GM19351 (cell line): ENCODE results near the gene RNF212.
A peak's percentile ranks its signal among the peaks of the same experiment; 100 is the strongest.

ENCODE experiments used
- ATAC-seq: cut with Tn5 transposase; IDR thresholded peaks from one replicate; pipeline ENCODE4 v1.9.1; 2021; ENCODE audit warnings: mild to moderate bottlenecking, moderate library complexity; ENCODE audit not compliant: unreplicated experiment

Gene RNF212

DNA sequence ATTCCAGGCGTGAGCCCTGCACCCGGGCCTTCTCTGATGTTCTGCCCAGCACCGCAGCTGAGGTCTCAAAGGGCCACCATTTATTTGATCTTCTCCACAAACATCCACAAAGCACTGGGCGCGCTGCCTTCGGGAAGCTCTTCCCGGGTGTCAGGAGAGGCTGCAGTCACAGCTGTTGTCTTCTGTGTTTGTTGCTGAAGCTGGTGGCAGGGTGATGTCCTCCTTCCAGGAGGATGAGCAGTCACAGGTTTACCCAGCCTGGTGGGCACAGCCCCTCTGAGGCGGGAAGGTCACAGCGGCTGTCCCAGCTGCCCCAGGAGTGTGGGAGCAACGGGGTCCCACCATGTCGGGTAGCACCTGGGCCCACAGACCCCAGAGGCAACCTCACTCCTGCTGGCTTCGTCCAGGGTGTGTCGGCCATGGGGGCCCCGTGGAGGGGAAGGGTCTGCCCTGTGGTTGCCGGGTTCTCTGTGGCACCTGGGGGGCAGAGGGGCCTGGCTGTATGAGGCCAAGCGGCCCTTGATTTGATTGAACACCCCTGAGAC lies 74.3 kb downstream of the RNF212 start:
- ATAC-seq: no peak

DNA sequence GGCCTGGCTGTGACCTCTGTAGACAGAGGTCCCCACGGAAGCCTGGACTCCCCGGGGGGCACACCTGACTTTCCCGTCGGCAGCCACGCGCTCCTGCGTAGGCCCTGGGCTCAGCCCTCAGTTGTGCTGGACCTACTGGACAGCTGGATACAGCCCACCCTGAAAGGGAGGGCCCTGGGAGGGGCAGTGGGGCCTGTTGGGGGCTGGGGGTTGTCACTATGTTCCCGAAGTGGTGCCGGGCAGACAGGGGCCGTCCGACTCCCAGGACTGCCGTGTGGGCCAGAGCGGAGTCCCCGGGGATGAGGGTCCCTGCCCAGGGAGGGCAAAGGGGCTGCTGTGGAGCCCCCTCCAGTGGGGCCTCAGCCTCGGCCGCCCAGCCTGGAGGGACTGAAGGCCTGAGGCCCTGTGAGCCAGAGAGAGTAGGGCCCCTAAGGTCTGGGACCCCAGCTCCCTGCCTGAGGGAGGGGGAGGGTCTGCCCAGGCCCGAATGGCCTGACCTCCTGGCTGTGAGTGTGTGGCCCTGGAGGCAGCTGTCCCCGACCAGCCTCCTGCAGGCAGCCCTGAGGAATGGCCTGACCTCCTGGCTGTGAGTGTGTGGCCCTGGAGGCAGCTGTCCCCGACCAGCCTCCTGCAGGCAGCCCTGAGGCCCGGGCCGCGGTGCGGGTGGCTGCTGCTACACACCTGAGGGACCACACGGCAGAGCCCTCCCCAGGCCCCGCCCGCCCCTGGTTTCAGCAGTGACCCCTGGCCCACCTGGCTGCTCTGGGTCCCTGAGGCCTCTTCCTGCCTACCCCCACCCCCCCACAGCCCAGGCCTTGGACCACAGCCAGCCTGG lies 76.2 kb downstream of the RNF212 start:
- no peak for ATAC-seq

DNA sequence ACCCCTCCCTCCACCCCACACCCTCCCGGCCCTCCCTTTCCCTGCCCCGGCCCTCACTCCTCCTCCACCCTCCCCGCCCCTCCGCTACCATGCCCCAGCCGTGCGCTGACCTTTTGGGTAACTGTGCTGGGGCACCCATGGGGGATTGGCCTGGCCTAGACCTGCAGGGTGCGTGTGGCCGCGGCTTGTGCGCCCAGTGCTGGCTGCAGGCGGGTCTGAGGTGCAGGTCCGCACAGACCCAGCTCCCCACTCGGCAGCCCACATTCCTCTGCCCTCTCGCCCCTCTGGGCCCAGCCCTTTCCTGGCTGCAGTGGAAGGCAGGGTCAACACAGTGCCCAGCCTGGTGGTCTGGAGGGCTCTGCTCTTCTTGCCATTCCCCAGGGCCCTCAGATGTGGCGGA lies 77.3 kb downstream of the RNF212 start:
- no peak for ATAC-seq

GRCh38 chr4:1035510-1035909 lies 77.9 kb downstream of the RNF212 start:
- ATAC-seq: no peak

DNA sequence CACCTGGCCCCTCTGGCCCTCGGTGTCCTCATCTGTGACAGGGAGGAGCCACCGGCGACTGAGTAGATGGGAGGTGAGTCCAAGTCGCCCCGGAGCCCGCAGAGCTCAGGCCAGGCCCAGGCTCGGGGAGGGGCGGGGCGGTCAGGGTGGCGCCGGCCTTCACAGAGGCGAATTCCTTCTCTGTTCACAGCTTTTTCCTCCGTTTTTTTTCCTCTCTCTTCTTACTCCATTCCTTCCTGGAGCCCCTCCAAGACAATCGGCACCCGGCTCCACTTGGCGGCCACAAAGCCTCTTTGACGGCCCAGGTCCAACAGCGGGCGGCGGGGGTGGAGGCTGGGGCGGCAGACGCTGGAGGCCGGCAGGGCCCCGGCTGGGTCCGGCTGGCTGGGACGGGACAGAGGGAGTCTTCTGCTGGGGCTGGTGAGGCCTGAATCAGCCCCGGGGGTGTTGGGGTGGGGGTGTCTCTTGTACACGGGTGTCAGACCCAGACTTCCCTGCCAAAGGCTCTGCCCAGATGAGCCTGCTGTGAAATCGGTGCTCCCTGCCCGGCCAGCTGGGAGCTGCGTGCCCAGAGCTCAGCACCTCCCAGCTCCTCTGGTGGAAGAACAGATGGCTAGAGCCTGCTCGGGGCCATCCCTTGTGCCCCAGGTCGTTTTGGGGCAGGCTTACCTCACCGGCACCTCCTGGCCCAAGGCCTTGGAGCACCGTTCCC lies 79.4 kb downstream of the RNF212 start:
- ATAC-seq: no peak

GRCh38 chr4:1032861-1033260 lies 80.5 kb downstream of the RNF212 start:
- ATAC-seq: no peak

- no peak for ATAC-seq
These were observed 81.2 kb downstream of the RNF212 start for GRCh38 chr4:1031956-1032795.

DNA sequence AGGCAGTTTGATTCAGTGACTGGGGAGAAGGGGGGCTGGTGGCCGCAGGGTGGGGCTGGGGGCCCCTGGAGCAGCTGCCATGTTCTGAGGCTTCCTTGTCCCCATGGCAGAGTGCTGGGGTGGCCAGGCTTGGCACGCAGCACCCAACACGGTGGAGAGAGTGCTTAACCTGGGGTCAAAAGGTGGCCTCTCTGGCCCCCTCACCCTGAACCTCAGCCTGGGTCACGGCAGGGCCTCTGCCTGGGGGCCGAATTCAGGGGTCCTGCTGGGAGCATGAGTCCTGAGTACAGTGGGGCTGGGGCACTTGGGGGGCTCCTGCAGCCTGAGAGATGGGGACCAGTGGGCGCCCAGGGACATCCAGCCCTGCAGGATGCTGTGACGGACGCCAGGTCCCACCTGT lies 82.0 kb downstream of the RNF212 start:
- no peak for ATAC-seq

DNA sequence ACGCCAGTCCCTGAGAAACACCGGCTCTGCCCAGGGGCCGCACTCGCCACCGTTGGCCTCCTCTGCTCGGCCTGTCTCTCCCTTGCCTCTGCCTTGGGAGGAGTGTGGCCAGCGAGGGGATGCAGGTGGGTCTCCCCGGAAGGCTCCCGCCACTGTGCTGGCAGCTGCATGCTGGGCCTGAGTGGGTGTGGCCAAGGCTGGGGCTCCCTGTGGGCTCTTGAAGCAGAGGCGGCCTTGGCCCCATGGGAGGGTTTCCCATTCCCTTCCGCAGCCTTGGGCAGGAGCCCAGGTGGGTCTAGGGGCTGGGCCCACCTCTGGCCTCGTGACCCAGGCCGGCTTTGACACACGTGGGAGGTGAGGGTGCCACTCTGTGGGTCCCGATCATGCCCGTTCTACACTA lies 82.8 kb downstream of the RNF212 start:
- ATAC-seq: no peak

GRCh38 chr4:1030031-1030430 lies 83.3 kb downstream of the RNF212 start:
- ATAC-seq: no peak

DNA sequence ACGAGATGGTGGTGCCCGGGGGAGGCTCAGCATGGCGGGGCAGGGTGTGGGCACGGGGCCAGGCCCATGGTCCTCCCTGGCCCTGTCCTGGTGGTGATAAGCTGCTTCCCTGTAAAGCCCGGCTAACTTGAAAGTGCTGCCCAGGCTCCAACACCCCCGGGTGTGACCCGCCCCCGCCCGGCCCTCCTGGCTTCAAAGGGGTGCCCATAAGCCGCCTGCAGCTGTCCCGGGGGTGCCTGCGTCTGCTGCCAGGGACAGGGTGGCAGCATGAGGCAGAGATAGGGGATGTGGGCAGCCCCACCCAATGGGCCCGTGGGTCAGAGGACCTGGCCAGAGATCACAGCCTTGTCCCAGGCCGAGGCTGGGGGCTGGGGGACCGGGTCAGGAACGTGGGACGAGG lies 83.8 kb downstream of the RNF212 start:
- ATAC-seq: no peak

- ATAC-seq: no peak
These were observed 84.7 kb downstream of the RNF212 start for GRCh38 chr4:1028574-1029220.

DNA sequence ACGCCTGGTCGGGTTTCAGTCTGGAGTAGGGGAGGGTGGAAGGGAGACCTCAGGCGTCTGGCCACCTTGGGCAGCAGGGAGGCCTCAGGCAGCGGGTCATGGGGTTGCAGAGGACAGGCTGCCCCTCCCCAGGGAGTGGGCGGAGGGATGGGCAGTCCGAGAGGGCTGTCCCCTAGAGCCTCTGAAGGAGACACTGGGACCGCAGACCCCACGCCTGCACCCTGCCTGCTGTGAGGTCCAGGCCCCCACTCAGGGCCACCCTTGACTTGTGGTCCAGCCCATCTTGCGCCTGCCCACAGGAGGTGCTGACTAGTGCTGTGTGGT lies 85.5 kb downstream of the RNF212 start:
- ATAC-seq: no peak

DNA sequence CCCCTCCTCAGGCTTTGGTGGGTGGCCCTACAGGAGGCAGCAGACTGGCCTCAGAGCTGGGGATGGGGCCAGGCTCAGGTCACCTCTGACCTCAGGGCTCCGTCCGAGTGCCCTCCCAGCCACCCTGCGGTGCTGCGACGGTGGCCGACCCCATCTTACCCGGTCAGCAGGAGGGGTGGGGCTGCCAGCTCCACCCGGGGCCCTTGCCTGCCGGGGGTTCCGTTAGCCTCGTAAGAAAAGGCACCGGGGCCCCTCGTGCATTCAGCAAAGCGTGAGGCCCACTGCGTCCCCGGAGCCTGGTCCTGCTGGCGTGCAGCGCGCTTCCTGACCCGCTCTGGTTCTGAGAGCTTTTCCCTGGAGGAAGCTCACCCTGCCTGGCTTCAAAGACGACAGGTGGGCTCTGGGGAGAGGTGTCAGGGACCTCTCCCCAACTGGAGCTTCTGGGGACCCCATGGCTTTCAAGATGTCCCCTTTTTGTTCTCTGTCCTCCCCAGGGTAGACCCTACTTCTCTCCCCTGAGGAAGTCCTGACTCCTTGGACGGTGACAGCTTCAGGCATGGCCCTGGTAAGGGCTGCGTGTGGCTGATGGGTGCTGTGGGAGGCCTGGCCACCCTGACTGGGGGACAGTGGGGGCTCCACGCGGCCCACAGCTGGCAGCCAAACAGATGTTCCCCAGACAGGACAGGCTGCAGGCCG lies 86.0 kb downstream of the RNF212 start:
- ATAC-seq: no peak

DNA sequence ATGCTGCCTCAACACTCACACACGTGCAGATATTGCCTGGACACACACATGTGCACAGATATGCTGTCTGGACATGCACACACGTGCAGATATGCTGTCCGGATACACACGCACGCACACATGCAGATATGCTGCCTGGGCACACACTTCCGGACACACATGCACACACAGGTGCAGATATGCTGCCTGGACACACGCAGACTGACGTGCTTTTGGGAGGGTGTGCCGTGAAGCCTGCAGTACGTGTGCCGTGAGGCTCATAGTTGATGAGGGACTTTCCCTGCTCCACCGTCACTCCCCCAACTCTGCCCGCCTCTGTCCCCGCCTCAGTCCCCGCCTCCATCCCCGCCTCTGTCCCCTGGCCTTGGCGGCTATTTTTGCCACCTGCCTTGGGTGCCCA lies 87.2 kb downstream of the RNF212 start:
- peak; percentile 77 for ATAC-seq

DNA sequence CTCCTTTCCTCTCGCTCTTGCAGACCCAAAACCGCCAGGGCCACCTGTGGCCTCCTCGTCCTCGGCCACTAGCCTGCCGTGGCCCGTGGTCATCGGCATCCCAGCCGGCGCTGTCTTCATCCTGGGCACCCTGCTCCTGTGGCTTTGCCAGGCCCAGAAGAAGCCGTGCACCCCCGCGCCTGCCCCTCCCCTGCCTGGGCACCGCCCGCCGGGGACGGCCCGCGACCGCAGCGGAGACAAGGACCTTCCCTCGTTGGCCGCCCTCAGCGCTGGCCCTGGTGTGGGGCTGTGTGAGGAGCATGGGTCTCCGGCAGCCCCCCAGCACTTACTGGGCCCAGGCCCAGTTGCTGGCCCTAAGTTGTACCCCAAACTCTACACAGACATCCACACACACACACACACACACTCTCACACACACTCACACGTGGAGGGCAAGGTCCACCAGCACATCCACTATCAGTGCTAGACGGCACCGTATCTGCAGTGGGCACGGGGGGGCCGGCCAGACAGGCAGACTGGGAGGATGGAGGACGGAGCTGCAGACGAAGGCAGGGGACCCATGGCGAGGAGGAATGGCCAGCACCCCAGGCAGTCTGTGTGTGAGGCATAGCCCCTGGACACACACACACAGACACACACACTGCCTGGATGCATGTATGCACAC lies 88.3 kb downstream of the RNF212 start:
- ATAC-seq: no peak

DNA sequence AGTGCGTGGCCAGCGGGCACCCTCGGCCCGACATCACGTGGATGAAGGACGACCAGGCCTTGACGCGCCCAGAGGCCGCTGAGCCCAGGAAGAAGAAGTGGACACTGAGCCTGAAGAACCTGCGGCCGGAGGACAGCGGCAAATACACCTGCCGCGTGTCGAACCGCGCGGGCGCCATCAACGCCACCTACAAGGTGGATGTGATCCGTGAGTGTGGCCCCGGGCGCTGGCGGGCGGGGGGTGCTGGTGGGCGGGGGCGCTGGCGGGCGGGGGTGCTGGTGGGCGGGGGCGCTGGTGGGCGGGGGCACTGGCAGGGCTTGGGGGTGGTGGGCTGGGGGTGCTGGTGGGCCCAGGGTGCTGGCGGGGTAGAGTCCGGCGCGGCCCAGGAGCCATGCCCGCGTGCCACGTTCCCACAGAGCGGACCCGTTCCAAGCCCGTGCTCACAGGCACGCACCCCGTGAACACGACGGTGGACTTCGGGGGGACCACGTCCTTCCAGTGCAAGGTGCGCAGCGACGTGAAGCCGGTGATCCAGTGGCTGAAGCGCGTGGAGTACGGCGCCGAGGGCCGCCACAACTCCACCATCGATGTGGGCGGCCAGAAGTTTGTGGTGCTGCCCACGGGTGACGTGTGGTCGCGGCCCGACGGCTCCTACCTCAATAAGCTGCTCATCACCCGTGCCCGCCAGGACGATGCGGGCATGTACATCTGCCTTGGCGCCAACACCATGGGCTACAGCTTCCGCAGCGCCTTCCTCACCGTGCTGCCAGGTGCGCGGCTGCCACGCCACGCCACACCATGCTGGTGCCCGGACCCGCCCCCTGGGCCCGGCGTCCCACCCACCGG lies 89.2 kb downstream of the RNF212 start:
- no peak for ATAC-seq

DNA sequence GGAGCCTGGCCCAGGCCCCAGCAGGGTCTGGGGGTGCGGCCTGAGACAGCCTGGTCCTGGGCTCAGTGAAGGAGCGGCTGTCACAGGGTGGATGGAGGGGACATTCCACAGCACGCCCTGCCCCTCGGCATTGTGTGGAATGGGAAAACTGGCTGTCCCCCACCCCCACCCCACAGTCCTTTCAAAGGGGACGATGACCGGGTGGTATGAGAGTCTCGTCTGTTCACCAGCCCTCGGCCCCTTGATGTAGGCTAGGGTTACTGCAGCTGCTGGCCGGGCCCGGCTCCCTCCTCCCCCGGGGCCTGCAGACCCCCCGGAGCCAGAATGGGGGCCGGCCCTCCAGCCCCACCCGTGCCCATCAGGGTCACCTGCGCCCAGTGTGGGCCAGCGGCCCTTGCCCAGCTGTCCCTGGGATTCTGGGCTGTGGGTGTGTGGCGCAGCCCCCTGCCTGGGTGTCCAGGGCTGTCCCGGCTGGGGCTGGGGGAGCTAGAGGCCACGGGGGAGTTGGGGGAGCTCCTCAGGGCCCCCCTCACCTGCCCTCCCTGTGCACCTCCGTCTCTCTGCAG lies 90.2 kb downstream of the RNF212 start:
- ATAC-seq: no peak

GRCh38 chr4:1022739-1023066 lies 90.7 kb downstream of the RNF212 start:
- no peak for ATAC-seq
